Non-pigmented ciliary epithelial cell (primary cell): Measurements from ENCODE around the gene CKMT2.

Experiments
- DNase-seq: peaks from one replicate; pipeline ENCODE4 v3.0.0-alpha.2; 2010; ENCODE audit warnings: low read depth

The CKMT2 gene

GRCh38 chr5:81216152-81216551 is 17.0 kb upstream of the CKMT2 start:
- no peak for DNase-seq

- no peak for DNase-seq
These were observed 13.7 kb upstream of the CKMT2 start for GRCh38 chr5:81219389-81219788.

DNA sequence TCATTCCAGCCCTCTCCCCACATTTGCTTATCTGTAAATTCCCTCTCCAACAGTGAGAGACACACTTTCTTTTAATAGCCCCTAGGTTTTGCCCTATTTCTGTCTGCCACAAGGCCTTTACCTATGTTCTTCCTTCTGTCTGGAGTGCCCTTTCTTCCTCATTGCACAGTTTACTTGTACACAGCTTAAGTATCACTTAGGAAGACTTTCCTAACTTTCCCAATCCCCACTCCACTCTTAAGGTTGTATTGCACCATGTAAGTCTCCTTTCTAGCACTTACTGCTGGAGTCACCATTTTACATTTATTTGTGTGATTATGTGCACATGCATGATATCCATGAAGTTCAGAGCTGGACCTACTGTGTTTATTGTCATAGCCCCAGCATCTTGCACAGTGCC is 10.8 kb upstream of the CKMT2 start:
- no peak for DNase-seq

GRCh38 chr5:81225463-81225862 is 7.7 kb upstream of the CKMT2 start:
- DNase-seq, result no peak

DNA sequence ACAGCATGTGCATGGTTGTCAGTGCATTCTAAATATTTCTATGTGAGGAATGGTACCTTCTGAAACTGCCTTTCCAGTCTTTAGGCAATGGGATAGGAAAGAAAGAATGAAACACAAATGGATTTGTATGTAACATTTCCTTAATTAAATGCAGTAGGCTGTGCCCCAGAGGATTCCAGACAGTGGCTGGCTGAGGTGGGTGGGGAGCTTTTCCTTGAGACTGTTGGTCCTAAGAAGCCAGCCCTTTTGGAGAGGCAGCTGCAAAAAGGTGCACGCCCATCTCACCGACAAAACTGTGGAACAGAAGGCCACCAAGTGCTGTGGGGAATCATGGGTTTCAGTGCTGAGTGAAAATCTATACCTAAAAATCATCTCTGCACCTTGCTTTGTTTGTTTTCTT is 6.8 kb upstream of the CKMT2 start:
- DNase-seq, result no peak

DNA sequence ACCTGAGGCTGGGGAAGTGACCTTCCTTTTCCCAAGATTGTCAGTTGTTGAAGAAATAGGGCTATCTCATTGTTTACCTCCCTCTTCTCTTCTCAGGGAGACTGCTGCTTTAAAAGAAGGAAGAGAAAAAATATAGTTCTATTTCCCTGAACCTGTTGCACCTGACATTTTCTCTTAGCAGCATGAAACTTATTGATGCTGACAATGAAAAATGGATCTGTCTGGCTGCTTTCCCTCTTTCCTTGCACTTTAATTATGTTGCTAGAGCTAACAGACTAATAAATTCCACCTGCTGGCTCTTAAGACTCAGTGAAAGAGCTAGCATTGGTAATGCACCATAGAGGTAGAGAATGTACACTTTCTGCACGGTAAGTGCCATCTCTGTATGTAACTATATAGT is 6.2 kb upstream of the CKMT2 start:
- DNase-seq, result no peak

DNA sequence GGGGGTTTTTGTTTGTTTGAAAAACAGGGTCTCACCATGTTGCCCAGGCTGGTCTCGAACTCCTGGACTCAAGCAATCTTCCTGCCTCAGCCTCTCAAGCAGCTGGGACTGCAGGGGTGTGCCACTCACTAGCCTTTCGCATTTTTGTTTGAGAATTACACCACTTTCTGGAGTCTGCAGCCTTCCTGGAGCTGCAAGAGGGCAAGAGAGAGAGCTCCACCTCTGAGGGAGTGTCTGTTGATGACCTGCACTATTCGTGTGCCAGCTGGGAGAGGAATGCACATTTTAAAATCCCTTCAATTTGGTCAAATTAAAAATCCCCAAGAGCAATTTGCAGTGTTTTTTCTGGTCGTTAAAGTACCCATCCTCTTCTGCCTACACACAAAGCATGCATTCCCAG is 5.0 kb upstream of the CKMT2 start:
- DNase-seq, result no peak

GRCh38 chr5:81230416-81230815 is 2.7 kb upstream of the CKMT2 start:
- DNase-seq, result no peak

DNA sequence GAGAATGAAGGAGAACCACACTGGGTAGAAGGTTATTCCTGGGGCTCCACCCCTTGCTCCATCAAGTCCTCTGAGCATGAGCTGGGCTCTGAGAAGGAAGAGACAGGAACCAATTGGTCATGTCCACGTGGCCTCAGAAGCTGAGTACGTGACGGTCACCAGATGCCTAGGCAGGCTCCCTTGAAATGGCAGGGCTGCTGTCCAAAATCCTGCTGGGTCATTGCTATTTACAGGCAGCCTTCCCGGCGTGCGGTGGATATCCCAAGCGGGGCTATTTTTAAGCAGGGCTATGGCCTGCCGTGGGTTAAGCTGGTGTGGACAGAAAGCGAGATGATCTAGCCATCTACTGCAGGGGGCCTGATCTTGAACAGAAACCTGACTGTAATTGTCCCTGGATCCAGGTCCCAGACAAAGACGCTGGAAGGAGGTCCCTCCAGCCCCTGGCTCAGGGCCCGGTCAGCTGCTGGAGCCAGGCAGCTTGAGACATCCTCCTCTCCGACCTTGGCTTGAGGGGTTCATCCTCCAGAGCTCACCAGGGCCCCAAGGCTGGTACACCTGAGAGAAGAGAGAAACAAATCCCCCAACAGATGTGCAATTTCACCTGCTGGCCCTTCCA is 550 bp upstream of the CKMT2 start:
- DNase-seq, result no peak

- DNase-seq, result no peak
These were observed 1.2 kb downstream of the CKMT2 start for GRCh38 chr5:81234299-81234698.

- DNase-seq, result no peak
These were observed 1.7 kb downstream of the CKMT2 start for GRCh38 chr5:81234801-81235200.

DNA sequence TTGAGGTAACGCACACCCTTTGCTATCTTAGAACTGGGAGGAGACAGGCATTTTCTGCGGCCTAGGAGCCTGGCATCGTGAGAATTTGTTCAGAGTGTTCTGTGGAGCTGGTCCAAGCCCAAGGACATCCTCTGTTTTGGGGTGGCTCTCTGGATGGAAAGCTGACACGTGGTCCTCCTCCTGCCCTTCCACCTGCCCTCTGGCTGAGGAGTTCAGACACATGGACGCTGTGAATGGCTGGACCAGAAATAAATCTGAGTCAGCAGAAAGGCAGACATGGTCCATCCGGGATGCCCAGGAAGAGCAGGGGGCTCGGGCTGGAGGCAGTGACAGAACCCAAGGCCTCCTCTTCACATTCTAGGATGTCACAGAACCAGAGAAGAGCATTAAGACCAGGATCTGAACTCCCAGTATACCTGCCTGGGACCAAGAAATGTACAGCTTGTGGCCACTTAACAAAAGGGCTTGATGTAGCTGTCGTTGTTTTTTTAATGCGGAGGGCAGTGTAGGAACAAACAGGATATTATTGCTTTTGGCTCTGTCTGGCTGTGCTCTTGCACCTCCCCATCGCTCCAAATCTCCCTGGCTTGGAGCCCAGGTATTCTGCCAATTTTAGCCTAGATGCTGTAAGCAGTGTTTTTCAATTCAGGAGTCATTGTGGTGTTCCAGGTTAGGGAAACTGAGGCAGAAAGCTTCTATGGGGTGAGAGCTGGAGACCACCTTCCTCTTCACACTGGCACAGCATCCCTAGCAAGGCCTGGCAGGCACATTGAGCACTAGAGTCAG is 2.4 kb downstream of the CKMT2 start:
- DNase-seq, result no peak

GRCh38 chr5:81238460-81238859 is 5.3 kb downstream of the CKMT2 start:
- no peak for DNase-seq

DNA sequence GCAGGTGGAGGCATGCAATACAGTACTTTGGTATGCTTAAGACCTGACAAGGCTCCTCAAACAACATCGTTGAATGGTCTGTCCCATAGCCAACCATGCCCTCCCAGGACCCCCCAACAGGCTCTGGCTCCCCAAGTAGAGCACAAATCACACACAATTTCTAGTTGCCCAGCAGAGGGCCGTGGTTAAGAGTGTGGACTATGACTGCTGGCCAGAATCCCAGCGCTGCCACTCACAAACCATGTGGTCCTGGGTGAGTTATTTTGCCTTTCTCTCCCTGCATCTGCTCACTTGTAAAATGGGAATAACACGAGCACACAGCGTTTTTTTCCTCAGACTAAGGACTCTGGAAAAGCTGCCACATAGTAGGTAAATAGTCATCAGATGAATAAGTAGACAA is 6.5 kb downstream of the CKMT2 start:
- DNase-seq, result no peak

GRCh38 chr5:81241001-81241400 is 7.9 kb downstream of the CKMT2 start:
- DNase-seq, result no peak

DNA sequence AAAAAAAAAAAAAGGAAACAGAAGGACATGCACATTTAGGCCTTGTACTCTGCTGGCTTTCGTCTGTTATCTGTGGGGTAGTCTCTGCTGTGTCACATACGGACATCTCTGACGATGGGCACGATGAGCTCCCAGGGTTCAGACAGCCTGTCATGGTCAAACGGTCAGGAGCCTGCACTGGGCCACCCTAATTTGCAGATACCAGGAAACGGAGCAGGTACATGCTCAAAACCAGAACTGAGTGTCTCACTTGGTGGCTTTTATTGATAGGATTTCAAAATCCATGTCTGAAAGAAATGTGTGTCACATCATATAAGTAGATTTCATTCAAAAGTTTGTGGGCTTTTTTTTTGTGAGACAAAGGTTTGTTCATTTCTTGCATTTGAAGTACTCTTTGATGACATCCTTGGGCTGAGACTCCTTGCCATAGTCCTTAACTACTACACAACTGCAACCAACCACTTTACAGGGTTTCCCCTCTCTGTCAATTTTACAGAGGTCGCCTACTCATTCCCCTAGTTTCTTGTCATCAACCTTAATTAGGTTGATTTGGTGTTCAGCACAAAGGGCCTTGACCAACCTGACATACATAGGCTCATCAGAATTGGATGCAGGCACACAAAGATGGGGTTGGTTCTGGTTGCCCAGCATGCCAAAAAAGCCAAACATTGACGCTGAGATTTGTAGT is 9.0 kb downstream of the CKMT2 start:
- no peak for DNase-seq

DNA sequence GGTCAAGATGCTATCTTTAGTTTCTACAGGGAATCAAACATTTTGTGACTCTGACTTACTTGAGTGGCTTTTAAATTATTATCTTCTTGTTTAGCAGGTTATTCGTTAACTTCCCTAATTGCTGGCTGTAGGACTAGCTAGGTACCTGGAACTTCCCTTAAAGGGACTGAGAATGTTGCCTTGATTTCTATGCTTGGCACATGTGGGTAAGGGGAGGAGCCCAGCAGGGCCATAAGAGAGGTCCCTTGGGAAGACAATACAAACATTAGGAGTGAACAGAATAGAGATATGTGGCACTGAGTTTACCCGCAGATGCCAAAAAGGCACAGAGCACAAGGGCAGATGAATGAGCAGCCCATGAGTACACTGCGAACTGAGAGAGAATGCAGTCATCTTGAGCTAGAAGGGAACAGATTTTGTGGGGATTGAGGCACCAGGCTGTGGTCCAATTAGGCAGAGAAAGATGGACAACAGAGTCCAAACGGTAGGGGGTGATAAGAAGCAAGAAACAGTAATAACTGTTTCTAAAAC is 9.8 kb downstream of the CKMT2 start:
- no peak for DNase-seq

DNA sequence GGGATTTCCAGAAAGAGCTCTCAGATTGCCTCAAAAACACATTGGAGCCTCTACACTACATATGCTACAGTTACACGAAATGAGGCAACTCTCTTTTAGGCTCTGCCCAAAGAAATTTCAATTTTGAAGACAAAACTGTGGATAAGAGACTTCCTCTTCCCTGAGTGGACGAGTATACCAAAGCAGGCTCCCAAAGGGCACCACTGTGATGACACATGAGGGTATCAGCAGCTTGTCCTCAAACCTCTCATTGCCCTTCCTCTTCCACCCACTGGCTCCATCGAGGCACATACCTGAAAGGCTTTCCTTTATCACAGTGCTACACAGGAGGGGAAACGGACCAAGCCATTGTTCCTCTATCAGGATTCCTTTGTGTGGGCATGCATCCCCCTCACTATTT is 11.3 kb downstream of the CKMT2 start:
- no peak for DNase-seq

- DNase-seq, result no peak
These were observed 12.7 kb downstream of the CKMT2 start for GRCh38 chr5:81245871-81246235.

DNA sequence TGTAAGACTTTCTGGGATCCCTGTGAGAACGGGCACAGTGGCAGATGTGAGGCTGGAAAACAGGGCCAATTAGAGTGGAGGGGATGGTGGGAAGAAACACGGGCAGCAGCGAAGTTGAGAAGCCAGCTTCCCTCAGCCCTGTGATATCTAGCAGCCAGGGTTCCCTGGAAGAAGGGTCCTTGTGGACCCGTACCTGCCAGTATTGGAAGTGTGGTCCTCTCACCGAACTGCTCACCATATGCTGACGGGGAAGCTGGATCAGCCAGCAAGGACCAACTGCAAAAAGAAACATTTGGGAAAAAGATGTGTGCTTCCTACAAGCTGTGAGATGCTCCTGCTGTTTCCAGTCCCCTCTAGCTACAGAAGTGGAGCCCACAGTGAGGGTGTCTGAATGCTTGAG is 13.6 kb downstream of the CKMT2 start:
- no peak for DNase-seq

DNA sequence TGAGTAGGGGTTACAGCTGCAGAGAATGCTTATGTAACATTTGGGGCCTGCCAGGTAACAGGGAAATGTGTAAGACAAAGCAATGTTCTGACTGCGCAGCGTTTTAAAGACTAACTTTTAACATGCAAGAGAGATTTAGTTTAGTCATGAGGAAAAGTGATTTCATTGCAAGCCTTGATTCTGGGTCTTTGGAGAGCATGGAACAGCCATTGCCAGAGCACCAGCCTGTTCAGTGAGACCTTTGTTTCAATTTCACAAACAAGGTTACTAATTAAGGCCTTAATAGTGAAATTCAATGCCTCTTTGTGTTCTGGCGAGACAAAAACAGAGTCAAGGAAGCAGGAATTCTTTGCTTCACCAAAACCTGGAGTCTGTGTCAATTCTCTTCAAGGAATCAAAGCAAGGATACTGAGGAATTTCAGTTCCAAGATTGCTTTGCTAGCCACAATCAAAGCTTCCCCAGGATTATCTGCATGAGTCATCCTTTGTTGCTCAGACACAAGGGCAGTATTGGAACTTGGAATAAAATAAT is 14.4 kb downstream of the CKMT2 start:
- DNase-seq, result peak; percentile 54

GRCh38 chr5:81249240-81249639 is 16.1 kb downstream of the CKMT2 start:
- no peak for DNase-seq

- no peak for DNase-seq
These were observed 16.9 kb downstream of the CKMT2 start for GRCh38 chr5:81250004-81250403.
